Hepatocyte (in vitro differentiated cells): Measurements from ENCODE around the gene RND2. TPM values are rescaled to one million over a fixed set of nuclear protein-coding genes. Genes with fewer than 3 reads are reported as not detected.

ENCODE experiments used
- DNase-seq: peaks from one replicate; pipeline ENCODE4 v3.0.0-alpha.2; 2016; ENCODE audit warnings: low spot score
- H2AFZ ChIP-seq: fragments of 200-600 bp; sonication (generic); 2 replicates; pipeline ENCODE4 v1.6.0; 2016; ENCODE audit warnings: antibody characterized with exemption, mild to moderate bottlenecking
- H3K27ac ChIP-seq: fragments of 200-600 bp; sonication (generic); 2 replicates; pipeline ENCODE4 v1.5.1; 2016; ENCODE audit warnings: mild to moderate bottlenecking
- H3K27me3 ChIP-seq: fragments of 200-600 bp; sonication (generic); 2 replicates; pipeline ENCODE4 v1.6.1; 2016
- H3K36me3 ChIP-seq: fragments of 200-600 bp; sonication (generic); replicated peaks from 2 replicates; pipeline ENCODE4 v1.5.1; 2016; ENCODE audit warnings: low read depth; ENCODE audit not compliant: insufficient read depth
- H3K4me1 ChIP-seq: fragments of 200-600 bp; sonication (generic); 2 replicates; pipeline ENCODE4 v1.5.1; 2016; ENCODE audit warnings: mild to moderate bottlenecking, moderate library complexity; ENCODE audit not compliant: insufficient read depth
- H3K4me2 ChIP-seq: fragments of 200-600 bp; sonication (generic); 2 replicates; pipeline ENCODE4 v1.6.0; 2016
- H3K4me3 ChIP-seq: fragments of 200-600 bp; sonication (generic); 2 replicates; pipeline ENCODE4 v1.5.1; 2016; ENCODE audit warnings: mild to moderate bottlenecking
- H3K79me2 ChIP-seq: fragments of 200-600 bp; sonication (generic); 2 replicates; pipeline ENCODE4 v1.6.0; 2017; ENCODE audit warnings: mild to moderate bottlenecking
- H3K9me2 ChIP-seq: fragments of 200-600 bp; sonication (generic); replicated peaks from 2 replicates; pipeline ENCODE4 v1.6.0; 2017; ENCODE audit warnings: mild to moderate bottlenecking; ENCODE audit not compliant: insufficient read depth
- H3K9me3 ChIP-seq: fragments of 200-600 bp; sonication (generic); 2 replicates; pipeline ENCODE4 v1.5.1; 2016; ENCODE audit warnings: low read depth, mild to moderate bottlenecking
- H4K20me1 ChIP-seq: fragments of 200-600 bp; sonication (generic); 2 replicates; pipeline ENCODE4 v1.6.0; 2016; ENCODE audit warnings: mild to moderate bottlenecking; ENCODE audit not compliant: insufficient read depth, poor library complexity, severe bottlenecking
- CTCF ChIP-seq: fragments of 200-600 bp; sonication (generic); IDR thresholded peaks from 2 replicates; pipeline ENCODE4 v1.5.1; 2016; ENCODE audit warnings: antibody characterized with exemption, mild to moderate bottlenecking; ENCODE audit not compliant: poor library complexity
- EZH2 ChIP-seq: fragments of 200-600 bp; sonication (generic); IDR thresholded peaks from 2 replicates; pipeline ENCODE4 v1.6.1; 2016; ENCODE audit warnings: antibody characterized with exemption, mild to moderate bottlenecking, borderline replicate concordance
- EZH2phosphoT487 ChIP-seq: fragments of 200-600 bp; sonication (generic); IDR thresholded peaks from one replicate; pipeline ENCODE4 v1.6.1; 2018; ENCODE audit warnings: antibody characterized with exemption, mild to moderate bottlenecking, low read depth, moderate library complexity; ENCODE audit not compliant: unreplicated experiment, severe bottlenecking
- WGBS: methylation state at CpG from one replicate; pipeline ENCODE4 v1.1.6; 2016; ENCODE audit warnings: low lambda C conversion rate; ENCODE audit errors: missing lambda C conversion rate; 5-methylcytosine and 5-hydroxymethylcytosine counted together
- polyA plus RNA-seq: library from polyadenylated mRNA; unstranded; fragments of >200 nt; fragmentation: Nextera tagmentation; extraction: Ambion mirVana; gene quantifications from 2 replicates; pipeline ENCODE4 v1.2.1, GENCODE V29; 2016
- total RNA-seq: library from RNA; depleted of rRNA; stranded (reverse); fragments of >200 nt; gene quantifications from 2 replicates; pipeline ENCODE4 v1.2.3, GENCODE V29; 2014

Gene RND2
- total and polyA plus RNA-seq, 2 experiments from 2014 or later = 2.6 to 6.3 TPM

GRCh38 chr17:43025766-43026537 is 921 bp downstream of the RND2 start:
- H3K9me2 ChIP-seq = no peaks in the 10 kb centered on the region
- no peak for DNase-seq
- H3K4me2 ChIP-seq = peak overlapping the region; percentile 92
- 62% methylated on average over 14 of the region's 16 CpGs for WGBS
- H3K36me3 ChIP-seq = no peaks in the 10 kb centered on the region
- TF ChIP-seq EZH2 = no peak
- no peak for TF ChIP-seq EZH2phosphoT487
- no peak for TF ChIP-seq CTCF
- H3K27me3 ChIP-seq = no peaks in the 10 kb centered on the region
- no peak overlapping the region for H3K4me3 ChIP-seq
- no peak overlapping the region for H3K27ac ChIP-seq
- no peak overlapping the region for H2AFZ ChIP-seq
- H3K79me2 ChIP-seq = peaks cover 10% of the 10 kb centered on the region
- no peaks in the 10 kb centered on the region for H4K20me1 ChIP-seq
- H3K4me1 ChIP-seq = no peaks in the 10 kb centered on the region
- H3K9me3 ChIP-seq = no peaks in the 10 kb centered on the region

DNA sequence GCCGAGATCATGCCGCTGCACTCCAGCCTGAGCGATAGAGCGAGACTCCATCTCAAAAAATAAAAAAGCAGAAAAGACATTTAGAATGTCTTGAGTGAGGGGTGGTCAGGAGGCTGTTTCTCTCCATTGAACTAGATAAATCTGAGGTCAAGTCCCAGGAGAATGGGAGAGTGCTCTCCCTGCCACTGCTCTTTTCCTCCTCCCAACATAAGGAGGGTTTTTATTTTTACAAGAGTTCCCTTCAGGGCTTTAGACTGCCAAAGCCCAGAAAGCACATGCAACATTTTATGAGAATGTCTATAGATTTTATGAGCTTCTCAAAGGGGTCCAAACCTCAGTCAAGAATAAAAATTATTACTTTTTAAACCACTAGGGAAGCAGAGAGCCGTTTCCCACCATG is 1.6 kb downstream of the RND2 start:
- H3K4me3 ChIP-seq = no peak overlapping the region
- no peak for TF ChIP-seq CTCF
- no peak for TF ChIP-seq EZH2
- no peak for TF ChIP-seq EZH2phosphoT487
- no peaks in the 10 kb centered on the region for H3K27me3 ChIP-seq
- 83% methylated on average over 5 of the region's 5 CpGs for WGBS
- H3K27ac ChIP-seq = no peak overlapping the region
- no peaks in the 10 kb centered on the region for H3K9me2 ChIP-seq
- H3K4me1 ChIP-seq = no peaks in the 10 kb centered on the region
- H3K9me3 ChIP-seq = no peaks in the 10 kb centered on the region
- no peak for DNase-seq
- no peaks in the 10 kb centered on the region for H4K20me1 ChIP-seq
- no peak overlapping the region for H3K4me2 ChIP-seq
- no peak overlapping the region for H2AFZ ChIP-seq
- peaks cover 5% of the 10 kb centered on the region for H3K79me2 ChIP-seq
- no peaks in the 10 kb centered on the region for H3K36me3 ChIP-seq

- DNase-seq = no peak
- WGBS = 90% methylated on average over 8 of the region's 9 CpGs
- Histone ChIP-seq H3K4me3 (no peak overlapping the region), H2AFZ (no peak overlapping the region), H3K9me3 (no peaks in the 10 kb centered on the region), H3K4me2 (no peak overlapping the region), H3K79me2 (no peaks in the 10 kb centered on the region), H3K27ac (no peak overlapping the region), H3K4me1 (no peaks in the 10 kb centered on the region), H4K20me1 (no peaks in the 10 kb centered on the region), H3K27me3 (no peaks in the 10 kb centered on the region), H3K9me2 (no peaks in the 10 kb centered on the region), H3K36me3 (no peaks in the 10 kb centered on the region)
- TF ChIP-seq EZH2 = no peak
These were observed 2.3 kb downstream of the RND2 start for GRCh38 chr17:43027091-43028032.

DNA sequence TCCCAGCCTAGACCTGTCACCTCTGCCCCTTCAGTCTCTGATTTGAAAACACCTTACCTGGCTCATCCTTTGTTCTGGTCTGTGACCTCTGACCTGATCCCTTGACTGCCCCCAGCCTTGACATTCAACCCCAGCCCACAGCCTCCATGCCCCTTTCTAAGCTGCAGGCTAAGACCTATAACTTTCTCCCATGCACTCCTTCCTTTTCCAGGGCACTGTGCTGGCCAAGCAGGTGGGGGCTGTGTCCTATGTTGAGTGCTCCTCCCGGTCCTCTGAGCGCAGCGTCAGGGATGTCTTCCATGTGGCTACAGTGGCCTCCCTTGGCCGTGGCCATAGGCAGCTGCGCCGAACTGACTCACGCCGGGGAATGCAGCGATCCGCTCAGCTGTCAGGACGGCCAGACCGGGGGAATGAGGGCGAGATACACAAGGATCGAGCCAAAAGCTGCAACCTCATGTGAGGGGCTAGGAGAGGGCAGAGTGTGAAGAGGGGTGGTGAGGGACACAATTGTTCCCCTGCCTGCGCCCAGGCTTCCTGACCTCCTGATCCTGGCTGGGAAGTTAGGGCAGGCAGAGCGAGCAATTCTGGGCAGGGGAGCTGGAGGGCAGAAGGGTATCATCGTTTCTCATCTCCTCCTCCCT is 3.3 kb downstream of the RND2 start:
- TF ChIP-seq EZH2phosphoT487 (no peak), CTCF (no peak), EZH2 (no peak)
- DNase-seq = no peak
- Histone ChIP-seq H2AFZ (no peak overlapping the region), H3K4me1 (no peaks in the 10 kb centered on the region), H4K20me1 (no peaks in the 10 kb centered on the region), H3K9me3 (no peaks in the 10 kb centered on the region), H3K79me2 (no peaks in the 10 kb centered on the region), H3K9me2 (no peaks in the 10 kb centered on the region), H3K4me3 (no peak overlapping the region), H3K27ac (no peak overlapping the region), H3K36me3 (no peaks in the 10 kb centered on the region), H3K4me2 (no peak overlapping the region), H3K27me3 (no peaks in the 10 kb centered on the region)
- 87% methylated on average over 17 of the region's 17 CpGs for WGBS
